OCI-M2 (cell line): Measurements from ENCODE around the gene TAGLN.

Experiments used
- DNase-seq: peaks from one replicate; lab custom pipeline; 2025; ENCODE audit not compliant: unreplicated experiment; lab: John Stamatoyannopoulos, UW

Gene TAGLN

DNA sequence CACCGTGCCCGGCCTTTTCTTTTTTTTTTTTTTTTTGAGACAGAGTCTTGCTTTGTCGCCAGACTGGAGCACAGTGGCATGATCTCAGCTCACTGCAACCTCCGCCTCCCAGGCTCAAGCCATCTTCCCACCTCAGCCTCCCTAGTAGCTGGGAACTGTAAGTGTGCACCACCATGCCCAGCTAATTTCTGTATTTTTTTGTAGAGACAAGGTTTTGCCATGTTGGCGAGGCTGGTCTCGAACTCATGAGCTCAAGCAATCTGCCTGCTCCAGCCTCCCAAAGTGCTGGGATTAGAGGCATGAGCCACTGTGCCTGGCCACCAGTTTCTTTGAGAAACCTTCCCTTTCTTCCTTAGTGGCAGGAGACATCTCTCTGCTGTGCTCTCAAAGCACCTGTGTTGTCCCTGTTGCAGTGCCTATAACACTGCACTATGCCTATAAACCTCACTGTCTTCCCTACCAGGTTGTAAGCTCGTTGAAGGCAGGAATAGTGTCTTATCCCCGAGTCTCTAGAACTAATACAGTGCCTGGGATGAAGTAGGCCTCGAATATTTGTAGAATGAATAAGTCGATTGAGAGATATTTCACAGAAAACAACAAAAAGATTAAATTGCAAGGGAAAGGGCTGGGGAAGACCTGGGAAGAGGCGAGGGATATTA lies 13.7 kb downstream of the TAGLN start:
- no peak for DNase-seq

DNA sequence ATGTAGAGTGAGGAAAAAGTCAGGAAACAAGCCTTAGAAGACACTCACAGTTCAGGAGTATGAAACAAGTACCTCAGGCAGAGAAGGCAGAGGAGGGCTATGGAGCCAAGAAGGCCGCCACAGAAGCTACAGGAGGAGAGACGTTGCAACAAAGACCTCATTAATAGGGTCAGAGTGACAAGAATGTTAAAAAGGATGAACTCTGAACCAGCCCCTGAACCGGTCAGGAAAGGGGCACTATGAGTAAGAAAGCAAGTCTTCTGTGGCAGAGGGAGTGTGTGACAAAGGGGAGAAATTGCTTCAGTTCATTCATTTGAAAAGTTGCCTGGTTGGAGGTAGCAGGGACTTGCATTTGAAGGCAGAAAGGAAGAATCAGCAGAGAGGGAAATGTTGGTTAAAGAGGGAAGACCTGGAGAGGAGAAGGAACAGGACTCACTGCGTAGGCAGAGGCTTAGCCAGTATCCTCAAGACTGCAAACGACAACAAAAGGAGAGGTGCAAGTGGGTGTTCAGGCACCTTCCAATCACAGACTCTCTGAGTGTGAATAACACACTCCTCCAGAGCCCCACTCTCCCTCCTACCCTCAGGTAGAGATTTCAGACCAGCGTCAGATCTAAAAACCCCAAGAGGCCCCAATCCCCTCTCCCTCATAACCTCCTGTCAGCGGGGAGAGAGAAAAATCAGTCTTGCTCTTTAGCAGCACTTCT lies 15.4 kb downstream of the TAGLN start:
- no peak for DNase-seq

DNA sequence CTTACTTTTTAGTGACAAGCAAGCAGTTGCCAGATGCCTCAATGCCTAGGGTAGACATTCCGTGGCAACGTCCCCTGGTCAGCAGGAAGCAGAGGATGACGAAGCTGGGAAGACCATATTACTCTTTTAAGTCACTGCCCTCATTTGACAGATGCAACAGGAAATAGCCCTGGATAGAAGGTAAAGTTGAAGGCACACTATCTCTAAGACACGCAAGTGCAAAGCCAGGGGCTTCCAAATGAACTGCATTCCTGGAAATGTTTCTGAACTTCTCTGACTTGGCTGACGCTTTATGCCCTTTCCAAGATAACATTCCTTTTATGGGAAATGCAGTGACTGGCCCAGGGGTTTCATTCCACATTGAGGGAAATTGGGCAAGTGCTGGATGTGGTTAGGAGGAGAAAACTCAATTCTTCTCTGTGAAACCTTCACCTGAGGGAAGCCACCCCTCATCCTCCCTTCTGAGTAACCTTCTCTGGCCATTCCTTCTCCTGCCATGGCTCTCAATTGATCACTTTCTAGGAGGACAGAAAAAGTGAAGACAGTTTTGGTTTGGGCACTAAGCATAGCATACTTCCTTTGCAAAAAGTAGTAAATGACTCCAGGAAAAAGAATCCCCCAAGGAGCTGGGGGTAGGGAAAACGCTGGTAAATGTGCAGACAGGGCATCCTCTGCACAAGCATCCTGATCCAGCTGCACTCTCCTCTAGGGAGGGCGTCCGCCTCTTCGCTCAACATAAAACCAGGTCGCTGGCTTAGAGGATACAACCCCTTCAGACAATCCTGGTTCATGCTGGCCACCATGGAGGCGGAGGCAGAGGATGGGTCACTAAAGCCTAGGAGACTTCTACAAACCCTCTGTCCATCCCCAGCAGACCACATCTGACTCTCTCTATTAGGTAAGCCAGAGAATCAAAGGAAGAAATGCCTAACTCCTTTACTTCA lies 18.2 kb downstream of the TAGLN start:
- no peak for DNase-seq

DNA sequence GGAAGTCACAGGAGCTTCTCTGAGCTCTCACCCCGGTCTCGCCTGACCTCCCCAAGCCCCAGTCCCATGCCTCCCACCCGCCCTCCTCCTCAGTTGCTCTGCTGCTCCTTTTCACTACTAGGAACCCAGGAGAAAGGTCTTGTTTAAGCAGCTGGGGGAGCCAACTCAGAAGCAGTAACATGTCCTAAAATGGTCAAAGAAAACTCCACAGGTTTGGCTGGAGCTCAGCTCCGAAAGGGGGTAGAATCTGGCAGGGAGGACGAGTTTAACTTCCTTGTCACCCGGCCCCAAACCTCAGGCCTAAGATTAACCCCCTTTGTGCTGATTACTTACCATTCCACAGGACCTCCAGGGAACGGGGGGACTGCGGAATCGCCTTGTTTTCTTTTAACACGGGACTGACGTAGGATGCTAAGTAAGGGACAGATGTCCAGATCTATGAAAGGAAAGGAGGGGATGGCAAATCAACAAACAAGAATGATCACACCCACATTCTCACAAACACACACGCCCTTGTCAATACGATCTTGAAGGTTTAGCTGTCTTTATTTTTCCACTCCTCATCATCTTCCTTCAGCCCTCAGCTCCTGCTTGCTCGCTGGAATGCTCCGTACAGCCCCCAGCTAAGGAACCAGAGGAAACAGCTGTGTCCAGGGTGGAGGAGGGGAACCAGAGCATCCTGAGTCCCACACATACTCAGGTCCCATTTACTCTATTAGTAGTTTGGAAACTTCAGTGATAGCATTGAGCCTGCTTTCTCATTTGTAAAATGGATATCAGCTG lies 19.2 kb downstream of the TAGLN start:
- no peak for DNase-seq

DNA sequence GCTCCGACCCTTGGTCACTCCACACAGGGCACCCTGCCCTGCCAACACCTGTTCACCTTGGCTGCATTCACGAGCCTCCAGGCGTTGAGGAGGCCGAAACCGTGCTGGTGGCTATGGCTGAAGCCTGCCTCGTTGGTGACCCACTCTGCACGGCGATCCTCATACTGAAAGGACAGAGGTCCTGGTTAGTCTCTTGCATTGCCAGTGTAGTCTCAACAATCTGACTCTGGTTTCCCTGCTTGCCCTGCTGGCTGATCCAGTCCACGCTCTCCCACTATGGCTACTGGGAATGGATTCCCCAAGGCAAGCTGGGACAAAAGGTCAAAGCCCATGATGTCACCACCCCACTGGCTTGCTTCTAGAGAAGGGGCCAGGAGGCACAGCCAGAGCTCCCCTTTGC lies 19.8 kb downstream of the TAGLN start:
- no peak for DNase-seq

DNA sequence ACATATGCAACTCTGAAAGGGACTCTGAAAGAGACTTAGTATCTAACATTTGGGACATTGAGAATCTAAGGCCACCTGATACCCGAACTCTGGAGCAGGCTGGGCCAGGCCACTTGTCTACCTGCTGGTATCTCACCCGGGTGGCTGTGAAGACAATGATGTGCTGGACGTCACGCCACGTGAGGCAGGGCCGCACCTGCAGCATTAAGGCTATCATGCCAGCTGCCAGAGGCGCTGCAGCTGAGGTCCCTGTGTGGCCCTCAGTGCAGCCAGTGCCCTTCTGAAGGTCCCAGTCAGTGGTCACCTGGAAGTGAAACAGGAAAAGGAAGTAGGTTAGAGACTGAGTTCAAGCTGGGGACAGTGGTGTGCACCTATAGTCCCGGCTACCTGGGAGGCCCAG lies 20.3 kb downstream of the TAGLN start:
- no peak for DNase-seq

DNA sequence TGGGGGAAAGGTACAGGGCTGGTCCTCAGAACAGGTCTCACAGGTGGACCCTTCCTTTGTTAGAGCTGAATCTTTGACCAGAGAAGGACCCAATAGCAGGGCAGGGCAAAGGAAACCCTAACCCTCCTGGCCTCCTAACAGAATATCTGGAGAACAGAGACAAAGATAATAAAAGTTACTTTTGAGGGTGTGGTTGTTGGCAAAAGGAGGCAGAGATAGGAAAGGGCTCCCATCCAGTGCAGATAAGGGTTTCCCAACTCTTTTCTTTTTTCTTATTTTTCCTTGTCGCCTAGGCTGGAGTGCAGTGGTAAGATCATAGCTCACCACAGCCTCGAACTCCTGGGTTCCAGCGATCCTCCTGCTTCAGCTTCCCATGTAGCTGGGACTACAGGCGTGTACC lies 20.8 kb downstream of the TAGLN start:
- DNase-seq: no peak

DNA sequence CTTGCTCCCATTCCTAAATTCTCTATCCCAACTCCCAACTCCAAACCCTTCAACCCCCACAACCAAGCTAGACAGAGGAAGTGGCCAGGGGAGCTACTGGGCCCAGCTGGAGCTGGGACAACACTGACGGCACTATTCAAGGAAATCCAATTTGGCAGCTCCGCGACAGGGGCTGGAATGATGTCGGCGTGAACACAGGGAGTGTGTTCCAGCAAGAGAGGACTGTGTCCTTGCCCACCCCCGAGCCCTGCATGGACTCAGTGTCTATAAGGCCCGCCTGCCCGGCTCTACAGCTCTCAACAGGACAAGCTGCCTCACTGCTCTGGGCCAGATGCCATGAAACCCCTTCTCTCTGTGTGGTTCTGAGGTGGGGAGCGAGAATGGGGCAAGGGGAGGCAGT lies 21.4 kb downstream of the TAGLN start:
- no peak for DNase-seq

DNA sequence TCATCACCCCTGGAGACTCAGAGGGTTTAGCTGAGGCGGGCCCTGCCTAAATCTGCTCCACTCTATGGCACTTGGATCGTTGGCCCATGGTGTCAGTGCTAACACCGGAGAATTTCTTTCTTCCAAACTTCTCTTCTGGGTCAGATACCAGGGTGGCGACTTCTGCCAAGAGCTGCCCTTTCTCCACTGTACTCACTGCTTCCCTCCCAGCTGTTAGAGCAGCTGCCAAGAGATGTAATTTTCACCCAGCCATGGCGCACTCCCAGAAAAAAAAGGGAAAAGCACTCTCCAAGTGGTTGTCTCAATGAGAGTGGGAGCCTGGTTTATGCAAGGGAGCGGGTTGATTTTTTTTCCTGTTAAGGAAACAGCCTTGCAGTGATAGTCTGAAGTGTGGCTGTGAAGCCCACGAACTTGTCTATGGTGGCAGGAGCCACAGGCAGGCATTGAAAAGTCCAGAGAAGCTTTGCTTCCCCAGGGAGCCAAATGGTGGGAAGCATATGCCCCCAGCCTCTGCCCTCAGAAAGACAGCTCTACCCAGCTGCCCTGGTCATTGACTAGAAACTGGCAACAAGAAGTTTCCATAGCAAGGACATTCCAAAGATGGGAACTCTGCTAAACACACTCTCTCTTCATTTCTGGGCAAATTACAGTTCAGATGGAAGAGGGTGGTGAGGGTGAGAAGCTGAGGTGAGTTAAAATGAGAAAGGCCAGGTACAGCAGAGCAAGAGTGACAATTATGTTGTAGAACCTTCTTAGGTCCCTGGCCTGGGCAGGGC lies 22.0 kb downstream of the TAGLN start:
- no peak for DNase-seq

DNA sequence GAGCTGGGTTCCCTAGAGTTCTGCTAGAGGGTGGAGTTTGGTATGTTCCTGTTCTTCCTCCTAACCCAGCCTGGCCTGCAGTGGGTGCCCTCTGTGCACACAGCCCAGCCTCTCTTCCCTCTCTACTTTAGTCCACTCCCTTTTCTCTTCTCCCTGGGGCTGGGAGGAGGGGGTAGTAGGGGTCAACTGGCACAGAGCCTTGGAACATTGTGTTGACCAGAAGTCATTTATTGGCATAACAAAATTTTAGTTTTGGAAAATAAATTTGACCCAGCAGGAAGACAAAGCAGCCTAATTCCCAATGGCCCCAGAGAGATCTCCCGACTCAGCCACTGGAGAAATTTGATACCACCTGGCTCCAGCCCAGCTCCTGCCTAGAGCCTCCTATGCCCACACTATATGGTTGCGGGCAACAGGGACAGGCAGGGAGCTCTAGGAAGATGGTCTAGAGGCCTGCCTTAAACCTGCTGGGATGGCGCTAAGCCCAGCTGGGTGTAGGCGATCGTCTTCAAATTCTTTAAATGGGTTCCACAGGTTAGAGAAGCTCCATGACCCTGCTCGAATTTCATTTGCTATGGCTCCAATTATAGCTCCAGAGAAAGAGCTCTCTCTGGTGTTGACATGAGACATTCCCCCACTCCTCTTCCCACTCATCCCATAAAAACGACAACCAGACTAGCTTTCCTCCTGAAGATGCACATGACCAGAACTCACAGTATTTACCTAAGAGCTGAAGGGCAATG lies 22.8 kb downstream of the TAGLN start:
- no peak for DNase-seq

DNA sequence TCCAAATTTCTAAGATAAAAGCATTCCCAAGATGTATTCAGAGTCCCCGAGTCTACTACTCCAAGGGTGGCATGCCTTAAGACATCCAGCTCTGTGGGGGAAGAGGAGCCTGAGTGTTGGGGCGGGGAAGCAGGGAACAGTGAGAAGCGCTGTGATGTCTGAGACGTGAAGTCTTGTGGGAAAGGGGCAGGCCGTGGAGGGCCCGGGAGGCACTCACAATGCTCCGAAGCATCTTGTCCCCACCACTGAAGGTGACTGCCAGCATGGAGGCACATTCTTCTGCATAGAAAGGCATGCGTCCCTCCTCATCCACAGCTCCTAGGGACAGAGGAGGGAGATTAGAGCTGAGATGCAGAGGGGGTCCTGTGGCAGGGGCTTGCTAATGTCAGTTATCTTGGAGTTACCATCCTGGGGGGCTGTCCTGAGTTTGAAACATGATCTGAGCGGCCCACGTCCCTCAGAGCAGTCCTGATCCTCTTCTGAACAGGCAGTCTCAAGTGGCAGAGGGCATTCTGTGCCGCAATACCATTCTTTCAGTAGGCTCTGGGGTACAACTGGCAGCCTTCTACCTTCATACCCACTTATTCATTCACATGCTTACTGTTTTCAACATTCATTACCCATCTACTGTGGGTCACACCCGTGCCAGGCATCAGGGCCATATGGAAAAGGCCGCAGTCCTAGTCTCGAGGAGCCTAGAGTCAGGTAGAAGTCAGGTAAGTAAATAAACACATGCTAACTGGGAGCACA lies 24.0 kb downstream of the TAGLN start:
- no peak for DNase-seq

DNA sequence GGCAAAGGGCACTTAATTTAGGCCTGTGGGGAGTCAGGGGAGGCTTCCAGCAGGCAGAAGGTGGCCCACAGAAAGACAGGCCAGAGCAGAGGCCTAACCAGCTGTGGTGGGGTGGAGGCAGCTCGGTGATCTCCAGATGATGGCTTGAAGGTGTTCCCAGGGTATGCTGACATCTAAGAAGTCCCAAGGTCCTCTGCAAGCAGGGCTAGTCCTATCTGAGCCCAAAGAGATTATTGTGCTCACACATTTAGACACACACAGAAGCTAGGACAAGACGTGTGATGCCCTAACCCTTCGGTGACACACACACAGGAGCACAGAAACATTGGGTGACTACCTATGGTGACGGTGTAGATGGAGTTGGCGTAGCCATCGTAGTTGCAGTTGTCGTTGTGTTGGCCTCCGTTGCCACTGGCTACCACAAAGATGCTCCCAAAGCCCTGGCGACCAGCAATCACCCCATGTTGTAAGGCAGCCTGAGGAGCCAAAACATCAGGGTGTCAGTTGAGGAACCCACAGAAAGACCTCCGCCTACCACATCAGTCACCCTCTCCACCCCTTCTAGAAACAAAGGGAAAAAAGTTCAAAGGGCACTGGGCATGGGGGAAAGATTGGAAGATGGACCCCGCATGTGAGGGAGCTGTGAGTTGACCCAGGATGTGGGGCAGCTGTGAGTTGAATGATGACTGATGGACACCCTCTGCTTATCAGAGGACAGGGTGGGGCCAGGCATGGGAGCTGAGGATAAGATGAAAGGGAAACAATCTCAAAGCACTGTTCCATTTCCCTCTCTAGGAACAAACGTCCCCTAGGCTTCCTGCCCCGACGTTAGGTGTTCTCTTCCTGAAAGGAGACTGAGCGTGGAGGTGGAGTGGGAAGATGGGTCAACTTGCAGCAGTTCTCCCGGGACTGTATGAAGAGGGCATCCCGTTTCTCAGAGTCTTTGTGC lies 24.8 kb downstream of the TAGLN start:
- no peak for DNase-seq

DNA sequence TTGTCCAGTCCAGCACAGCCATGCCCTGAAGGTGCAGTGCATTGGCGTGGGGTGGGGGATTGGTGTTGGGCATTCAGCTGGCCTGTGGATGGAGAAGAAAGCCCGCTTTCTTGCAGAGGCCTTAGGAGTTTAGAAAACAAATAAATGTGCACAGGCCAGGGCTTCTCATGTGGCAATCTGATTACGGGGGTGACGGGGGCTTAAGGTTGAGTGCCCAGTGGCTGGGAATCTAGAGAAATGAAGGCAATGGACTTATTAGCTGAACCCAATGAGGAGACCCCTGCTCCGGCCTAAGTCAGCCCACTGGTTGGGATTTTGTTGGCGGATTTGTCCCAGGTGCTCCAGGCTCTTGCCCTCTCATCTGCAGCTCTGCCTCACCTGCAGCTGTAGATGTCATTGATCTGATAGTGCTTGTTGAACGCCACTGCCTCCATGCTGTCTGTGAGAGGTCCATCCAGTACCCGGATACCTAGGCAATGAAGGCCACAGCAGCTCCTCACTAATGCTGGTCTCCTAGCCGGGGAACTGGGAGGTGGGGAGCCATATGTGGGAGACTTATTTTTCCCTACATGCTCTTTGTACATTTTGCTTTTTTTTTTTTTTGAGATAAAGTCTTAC lies 26.5 kb downstream of the TAGLN start:
- no peak for DNase-seq

DNA sequence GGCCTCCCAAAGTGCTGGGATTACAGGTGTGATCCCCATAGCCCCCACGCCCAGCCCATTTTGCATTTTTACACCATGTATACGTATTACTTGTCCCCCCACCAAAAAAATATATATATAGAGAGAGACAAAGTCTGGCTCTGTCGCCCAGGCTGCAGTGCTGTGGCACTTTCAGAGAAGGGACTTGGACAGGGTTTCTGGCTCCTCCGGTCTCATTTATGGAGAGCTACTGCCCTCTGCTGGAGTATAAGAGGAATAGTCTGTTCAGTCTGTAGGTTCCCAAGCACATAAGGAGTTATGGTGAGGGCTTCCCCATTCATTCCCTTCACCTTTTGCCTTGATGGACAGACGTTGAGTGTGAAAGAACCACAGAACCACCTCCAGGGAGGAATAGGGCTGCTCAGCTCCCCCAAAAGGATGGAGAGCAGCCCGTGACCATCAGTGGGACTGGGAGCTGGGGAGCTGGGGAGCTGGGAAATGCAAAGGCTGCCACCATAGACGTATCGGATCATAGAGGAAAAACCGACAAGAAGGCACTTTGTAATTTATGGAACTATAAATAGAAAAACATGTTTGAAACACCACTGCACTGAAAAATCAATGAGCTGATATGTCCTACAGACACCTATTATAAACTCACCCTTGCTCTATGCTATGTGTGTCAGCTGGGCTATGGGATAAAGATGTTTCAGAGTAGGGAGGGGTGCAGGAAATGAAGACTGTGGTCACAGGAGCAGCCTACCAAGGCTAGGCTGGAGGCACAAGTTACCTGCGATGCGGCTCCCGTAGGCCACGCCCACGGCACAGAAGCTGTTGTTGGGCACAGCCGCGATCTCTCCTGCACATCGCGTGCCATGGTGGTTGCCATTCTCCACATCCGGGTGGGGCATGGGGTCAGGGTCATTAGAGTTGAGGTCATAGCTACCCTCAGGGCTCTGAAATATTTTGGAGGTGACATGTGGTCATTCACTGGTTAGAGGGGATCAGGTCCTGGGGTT lies 27.5 kb downstream of the TAGLN start:
- DNase-seq: no peak

DNA sequence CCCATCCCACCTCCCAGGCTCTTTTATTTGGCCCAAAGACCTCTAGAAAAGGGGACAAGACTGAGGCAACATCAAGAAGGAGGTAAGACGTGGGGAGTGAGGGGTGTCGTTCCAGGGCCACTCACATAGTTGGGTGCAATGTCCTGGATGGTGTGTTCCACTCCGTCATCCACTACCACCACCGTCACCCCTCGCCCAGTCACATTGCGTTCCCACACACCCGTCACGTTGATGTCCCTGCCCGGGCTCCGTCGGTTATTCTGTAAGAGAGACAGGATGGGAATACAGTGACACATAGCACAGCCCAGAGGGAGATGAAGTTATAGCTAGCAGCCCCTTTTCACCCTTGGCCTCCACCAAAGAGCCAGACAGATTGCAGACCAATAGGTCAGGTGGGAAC lies 28.9 kb downstream of the TAGLN start:
- DNase-seq: no peak

DNA sequence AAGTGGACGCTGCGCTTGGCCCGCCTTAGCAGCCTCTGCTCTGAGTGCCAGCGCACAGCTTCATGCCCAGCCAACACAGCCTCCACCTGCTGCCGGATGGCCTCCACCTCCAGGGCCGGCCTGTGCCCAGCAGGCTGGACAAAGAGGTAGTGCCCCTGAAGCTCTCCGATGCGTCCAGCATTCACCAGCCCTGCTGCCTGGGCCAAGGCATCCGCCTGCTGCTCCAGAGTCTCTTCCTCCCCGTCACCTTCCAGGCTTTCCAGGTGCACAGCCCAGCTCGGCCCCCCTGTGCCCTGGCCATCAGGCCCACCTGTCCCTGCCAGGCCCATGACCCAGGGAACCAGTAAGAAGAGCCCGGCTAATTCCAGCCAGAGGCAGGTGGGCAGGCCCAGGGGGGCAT lies 30.2 kb downstream of the TAGLN start:
- no peak for DNase-seq
